ENCODE results near the gene CLDN9.

Gene CLDN9

DNA sequence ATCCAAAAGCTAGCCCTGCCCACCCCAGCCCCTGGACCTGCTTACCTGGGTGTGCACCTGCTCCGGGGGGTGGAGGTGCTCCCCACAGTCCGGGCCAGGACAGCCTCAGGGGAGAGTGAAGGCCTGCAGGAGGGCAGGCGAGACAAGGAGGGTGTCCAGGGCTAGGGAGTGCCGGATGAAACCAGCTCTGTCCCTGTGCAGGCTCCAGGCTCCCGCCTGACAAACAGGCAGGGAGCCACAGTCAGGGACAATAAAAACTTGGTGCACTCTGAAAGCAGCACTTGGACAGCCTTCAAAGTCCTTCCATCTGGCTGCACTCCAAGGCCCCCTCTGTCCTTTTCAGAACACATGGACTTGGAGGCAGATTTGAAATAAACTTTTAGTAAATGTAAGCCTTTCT lies 39.6 kb upstream of the CLDN9 start (continued):
- TF ChIP-seq, protein P1, sequence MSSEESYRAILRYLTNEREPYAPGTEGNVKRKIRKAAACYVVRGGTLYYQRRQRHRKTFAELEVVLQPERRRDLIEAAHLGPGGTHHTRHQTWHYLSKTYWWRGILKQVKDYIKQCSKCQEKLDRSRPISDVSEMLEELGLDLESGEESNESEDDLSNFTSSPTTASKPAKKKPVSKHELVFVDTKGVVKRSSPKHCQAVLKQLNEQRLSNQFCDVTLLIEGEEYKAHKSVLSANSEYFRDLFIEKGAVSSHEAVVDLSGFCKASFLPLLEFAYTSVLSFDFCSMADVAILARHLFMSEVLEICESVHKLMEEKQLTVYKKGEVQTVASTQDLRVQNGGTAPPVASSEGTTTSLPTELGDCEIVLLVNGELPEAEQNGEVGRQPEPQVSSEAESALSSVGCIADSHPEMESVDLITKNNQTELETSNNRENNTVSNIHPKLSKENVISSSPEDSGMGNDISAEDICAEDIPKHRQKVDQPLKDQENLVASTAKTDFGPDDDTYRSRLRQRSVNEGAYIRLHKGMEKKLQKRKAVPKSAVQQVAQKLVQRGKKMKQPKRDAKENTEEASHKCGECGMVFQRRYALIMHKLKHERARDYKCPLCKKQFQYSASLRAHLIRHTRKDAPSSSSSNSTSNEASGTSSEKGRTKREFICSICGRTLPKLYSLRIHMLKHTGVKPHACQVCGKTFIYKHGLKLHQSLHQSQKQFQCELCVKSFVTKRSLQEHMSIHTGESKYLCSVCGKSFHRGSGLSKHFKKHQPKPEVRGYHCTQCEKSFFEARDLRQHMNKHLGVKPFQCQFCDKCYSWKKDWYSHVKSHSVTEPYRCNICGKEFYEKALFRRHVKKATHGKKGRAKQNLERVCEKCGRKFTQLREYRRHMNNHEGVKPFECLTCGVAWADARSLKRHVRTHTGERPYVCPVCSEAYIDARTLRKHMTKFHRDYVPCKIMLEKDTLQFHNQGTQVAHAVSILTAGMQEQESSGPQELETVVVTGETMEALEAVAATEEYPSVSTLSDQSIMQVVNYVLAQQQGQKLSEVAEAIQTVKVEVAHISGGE (tag by site-specific recombination; conservative IDR thresholded peaks at IDR 0.05; ENCODE audit: low read depth), result 0 out of 2 replicates have a peak, but pooled peaks have one; percentile 13
- TF ChIP-seq, protein P2, sequence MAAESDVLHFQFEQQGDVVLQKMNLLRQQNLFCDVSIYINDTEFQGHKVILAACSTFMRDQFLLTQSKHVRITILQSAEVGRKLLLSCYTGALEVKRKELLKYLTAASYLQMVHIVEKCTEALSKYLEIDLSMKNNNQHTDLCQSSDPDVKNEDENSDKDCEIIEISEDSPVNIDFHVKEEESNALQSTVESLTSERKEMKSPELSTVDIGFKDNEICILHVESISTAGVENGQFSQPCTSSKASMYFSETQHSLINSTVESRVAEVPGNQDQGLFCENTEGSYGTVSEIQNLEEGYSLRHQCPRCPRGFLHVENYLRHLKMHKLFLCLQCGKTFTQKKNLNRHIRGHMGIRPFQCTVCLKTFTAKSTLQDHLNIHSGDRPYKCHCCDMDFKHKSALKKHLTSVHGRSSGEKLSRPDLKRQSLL (tag by site-specific recombination; IDR thresholded peaks at IDR 0.05), result 0 out of 2 replicates have a peak, but pooled peaks have one; percentile 30
- TF ChIP-seq GLIS1 (tag by site-specific recombination; IDR thresholded peaks at IDR 0.05), result peak; percentile 69
- no peak for TF ChIP-seq SCRT2 (tag by site-specific recombination; IDR thresholded peaks at IDR 0.05)
- no peak for TF ChIP-seq ZNF324 (tag by site-specific recombination; IDR thresholded peaks at IDR 0.05)
- no peak for TF ChIP-seq ZNF473 (tag by site-specific recombination; IDR thresholded peaks at IDR 0.05)
- peak; percentile 36 for TF ChIP-seq OSR2 (tag by site-specific recombination; IDR thresholded peaks at IDR 0.05)
- TF ChIP-seq, protein P3, sequence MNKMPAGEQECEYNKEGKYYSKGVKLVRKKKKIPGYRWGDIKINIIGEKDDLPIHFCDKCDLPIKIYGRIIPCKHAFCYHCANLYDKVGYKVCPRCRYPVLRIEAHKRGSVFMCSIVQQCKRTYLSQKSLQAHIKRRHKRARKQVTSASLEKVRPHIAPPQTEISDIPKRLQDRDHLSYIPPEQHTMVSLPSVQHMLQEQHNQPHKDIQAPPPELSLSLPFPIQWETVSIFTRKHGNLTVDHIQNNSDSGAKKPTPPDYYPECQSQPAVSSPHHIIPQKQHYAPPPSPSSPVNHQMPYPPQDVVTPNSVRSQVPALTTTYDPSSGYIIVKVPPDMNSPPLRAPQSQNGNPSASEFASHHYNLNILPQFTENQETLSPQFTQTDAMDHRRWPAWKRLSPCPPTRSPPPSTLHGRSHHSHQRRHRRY (tag by site-specific recombination; IDR thresholded peaks at IDR 0.05), result no peak
- no peak for TF ChIP-seq ZSCAN23 (tag by site-specific recombination; IDR thresholded peaks at IDR 0.05)
- TF ChIP-seq, protein P4, sequence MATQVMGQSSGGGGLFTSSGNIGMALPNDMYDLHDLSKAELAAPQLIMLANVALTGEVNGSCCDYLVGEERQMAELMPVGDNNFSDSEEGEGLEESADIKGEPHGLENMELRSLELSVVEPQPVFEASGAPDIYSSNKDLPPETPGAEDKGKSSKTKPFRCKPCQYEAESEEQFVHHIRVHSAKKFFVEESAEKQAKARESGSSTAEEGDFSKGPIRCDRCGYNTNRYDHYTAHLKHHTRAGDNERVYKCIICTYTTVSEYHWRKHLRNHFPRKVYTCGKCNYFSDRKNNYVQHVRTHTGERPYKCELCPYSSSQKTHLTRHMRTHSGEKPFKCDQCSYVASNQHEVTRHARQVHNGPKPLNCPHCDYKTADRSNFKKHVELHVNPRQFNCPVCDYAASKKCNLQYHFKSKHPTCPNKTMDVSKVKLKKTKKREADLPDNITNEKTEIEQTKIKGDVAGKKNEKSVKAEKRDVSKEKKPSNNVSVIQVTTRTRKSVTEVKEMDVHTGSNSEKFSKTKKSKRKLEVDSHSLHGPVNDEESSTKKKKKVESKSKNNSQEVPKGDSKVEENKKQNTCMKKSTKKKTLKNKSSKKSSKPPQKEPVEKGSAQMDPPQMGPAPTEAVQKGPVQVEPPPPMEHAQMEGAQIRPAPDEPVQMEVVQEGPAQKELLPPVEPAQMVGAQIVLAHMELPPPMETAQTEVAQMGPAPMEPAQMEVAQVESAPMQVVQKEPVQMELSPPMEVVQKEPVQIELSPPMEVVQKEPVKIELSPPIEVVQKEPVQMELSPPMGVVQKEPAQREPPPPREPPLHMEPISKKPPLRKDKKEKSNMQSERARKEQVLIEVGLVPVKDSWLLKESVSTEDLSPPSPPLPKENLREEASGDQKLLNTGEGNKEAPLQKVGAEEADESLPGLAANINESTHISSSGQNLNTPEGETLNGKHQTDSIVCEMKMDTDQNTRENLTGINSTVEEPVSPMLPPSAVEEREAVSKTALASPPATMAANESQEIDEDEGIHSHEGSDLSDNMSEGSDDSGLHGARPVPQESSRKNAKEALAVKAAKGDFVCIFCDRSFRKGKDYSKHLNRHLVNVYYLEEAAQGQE (tag by site-specific recombination; IDR thresholded peaks at IDR 0.05), result peak; percentile 38; the same call in 1 of the 2 replicates
- TF ChIP-seq ZNF132 (tag by site-specific recombination; IDR thresholded peaks at IDR 0.05; ENCODE audit: borderline replicate concordance), result no peak
- no peak for TF ChIP-seq ZNF433 (tag by site-specific recombination; IDR thresholded peaks at IDR 0.05; ENCODE audit: low read depth)
- no peak for TF ChIP-seq SCRT1 (tag by site-specific recombination; IDR thresholded peaks at IDR 0.05; ENCODE audit: borderline replicate concordance)
- TF ChIP-seq, protein P5, sequence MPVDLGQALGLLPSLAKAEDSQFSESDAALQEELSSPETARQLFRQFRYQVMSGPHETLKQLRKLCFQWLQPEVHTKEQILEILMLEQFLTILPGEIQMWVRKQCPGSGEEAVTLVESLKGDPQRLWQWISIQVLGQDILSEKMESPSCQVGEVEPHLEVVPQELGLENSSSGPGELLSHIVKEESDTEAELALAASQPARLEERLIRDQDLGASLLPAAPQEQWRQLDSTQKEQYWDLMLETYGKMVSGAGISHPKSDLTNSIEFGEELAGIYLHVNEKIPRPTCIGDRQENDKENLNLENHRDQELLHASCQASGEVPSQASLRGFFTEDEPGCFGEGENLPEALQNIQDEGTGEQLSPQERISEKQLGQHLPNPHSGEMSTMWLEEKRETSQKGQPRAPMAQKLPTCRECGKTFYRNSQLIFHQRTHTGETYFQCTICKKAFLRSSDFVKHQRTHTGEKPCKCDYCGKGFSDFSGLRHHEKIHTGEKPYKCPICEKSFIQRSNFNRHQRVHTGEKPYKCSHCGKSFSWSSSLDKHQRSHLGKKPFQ (tag by site-specific recombination; IDR thresholded peaks at IDR 0.05), result no peak
- no peak for TF ChIP-seq ZNF292 (tag by site-specific recombination; IDR thresholded peaks at IDR 0.05; ENCODE audit: borderline replicate concordance, low read depth)
- TF ChIP-seq ZNF138 (tag by site-specific recombination; IDR thresholded peaks at IDR 0.05; ENCODE audit: borderline replicate concordance), result no peak
- TF ChIP-seq, protein P6, sequence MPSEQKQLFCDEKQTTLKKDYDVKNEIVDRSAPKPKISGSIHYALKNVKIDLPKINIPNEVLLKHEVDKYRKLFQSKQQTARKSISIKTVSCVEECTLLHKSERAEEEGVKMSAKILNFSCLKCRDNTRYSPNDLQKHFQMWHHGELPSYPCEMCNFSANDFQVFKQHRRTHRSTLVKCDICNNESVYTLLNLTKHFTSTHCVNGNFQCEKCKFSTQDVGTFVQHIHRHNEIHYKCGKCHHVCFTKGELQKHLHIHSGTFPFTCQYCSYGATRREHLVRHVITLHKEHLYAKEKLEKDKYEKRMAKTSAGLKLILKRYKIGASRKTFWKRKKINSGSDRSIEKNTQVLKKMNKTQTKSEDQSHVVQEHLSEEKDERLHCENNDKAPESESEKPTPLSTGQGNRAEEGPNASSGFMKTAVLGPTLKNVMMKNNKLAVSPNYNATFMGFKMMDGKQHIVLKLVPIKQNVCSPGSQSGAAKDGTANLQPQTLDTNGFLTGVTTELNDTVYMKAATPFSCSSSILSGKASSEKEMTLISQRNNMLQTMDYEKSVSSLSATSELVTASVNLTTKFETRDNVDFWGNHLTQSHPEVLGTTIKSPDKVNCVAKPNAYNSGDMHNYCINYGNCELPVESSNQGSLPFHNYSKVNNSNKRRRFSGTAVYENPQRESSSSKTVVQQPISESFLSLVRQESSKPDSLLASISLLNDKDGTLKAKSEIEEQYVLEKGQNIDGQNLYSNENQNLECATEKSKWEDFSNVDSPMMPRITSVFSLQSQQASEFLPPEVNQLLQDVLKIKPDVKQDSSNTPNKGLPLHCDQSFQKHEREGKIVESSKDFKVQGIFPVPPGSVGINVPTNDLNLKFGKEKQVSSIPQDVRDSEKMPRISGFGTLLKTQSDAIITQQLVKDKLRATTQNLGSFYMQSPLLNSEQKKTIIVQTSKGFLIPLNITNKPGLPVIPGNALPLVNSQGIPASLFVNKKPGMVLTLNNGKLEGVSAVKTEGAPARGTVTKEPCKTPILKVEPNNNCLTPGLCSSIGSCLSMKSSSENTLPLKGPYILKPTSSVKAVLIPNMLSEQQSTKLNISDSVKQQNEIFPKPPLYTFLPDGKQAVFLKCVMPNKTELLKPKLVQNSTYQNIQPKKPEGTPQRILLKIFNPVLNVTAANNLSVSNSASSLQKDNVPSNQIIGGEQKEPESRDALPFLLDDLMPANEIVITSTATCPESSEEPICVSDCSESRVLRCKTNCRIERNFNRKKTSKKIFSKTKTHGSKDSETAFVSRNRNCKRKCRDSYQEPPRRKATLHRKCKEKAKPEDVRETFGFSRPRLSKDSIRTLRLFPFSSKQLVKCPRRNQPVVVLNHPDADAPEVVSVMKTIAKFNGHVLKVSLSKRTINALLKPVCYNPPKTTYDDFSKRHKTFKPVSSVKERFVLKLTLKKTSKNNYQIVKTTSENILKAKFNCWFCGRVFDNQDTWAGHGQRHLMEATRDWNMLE (tag by site-specific recombination; conservative IDR thresholded peaks at IDR 0.05; ENCODE audit: low read depth), result no peak
- no peak for TF ChIP-seq ZNF157 (tag by site-specific recombination; IDR thresholded peaks at IDR 0.05)
- no peak for TF ChIP-seq ZFP37 (tag by site-specific recombination; IDR thresholded peaks at IDR 0.05)
- TF ChIP-seq, protein P7, sequence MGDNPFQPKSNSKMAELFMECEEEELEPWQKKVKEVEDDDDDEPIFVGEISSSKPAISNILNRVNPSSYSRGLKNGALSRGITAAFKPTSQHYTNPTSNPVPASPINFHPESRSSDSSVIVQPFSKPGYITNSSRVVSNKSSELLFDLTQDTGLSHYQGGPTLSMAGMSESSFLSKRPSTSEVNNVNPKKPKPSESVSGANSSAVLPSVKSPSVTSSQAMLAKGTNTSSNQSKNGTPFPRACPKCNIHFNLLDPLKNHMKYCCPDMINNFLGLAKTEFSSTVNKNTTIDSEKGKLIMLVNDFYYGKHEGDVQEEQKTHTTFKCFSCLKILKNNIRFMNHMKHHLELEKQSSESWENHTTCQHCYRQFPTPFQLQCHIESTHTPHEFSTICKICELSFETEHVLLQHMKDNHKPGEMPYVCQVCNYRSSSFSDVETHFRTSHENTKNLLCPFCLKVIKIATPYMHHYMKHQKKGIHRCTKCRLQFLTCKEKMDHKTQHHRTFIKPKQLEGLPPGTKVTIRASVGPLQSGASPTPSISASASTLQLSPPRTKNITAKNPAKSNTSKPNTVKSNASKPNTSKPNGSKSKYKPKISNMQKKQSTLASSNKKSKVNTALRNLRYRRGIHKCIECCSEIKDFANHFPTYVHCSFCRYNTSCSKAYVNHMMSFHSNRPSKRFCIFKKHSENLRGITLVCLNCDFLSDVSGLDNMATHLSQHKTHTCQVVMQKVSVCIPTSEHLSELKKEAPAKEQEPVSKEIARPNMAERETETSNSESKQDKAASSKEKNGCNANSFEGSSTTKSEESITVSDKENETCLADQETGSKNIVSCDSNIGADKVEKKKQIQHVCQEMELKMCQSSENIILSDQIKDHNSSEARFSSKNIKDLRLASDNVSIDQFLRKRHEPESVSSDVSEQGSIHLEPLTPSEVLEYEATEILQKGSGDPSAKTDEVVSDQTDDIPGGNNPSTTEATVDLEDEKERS (tag by site-specific recombination; IDR thresholded peaks at IDR 0.05), result no peak

Measured in HEK293 (cell line).